DMS79 treated with DMSO at 0.1 percent for 48 hours (cell line): ENCODE measurements around the gene TRAF1.
"Not testable (repeated sequence)": the region's sequence is repeated elsewhere in the genome, so short reads cannot be mapped to it uniquely, and the experiment has no call there.

ENCODE experiments used
- DNase-seq: peaks from one replicate; lab custom pipeline; 2025; lab: John Stamatoyannopoulos, UW

The TRAF1 gene, protein sequence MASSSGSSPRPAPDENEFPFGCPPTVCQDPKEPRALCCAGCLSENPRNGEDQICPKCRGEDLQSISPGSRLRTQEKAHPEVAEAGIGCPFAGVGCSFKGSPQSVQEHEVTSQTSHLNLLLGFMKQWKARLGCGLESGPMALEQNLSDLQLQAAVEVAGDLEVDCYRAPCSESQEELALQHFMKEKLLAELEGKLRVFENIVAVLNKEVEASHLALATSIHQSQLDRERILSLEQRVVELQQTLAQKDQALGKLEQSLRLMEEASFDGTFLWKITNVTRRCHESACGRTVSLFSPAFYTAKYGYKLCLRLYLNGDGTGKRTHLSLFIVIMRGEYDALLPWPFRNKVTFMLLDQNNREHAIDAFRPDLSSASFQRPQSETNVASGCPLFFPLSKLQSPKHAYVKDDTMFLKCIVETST

DNA sequence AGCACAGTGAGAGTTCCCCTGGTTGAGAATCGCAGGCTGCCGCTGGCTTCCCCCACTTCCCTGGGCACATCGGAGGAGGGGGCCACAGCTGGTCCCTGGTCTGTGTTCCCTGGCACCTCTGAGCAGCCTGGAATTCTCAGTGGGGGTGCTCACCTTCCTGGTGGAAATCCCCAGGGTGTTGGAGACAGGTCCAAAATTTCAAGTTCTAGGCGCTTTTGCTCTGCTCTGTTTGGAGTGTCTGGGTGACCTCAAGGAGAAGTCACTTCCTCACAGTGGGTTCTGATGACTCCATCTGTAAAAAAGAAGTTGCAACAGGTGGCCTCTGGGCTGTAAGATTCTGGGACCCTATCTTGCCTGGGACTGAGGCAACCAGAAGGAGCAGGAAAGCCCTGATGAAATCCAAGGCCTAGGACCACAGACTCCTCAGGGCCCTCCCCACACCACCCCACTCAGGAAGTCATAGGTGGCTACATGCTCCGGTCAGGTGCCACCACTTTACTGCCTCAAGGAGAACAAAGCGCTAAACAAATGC lies at the start of gene TRAF1:
TRAF1 (minus strand) TSS at position 400 of the 532 bp plus-strand sequence. CDS start 721 bp downstream, outside the sequence.
- no peak for DNase-seq

DNA sequence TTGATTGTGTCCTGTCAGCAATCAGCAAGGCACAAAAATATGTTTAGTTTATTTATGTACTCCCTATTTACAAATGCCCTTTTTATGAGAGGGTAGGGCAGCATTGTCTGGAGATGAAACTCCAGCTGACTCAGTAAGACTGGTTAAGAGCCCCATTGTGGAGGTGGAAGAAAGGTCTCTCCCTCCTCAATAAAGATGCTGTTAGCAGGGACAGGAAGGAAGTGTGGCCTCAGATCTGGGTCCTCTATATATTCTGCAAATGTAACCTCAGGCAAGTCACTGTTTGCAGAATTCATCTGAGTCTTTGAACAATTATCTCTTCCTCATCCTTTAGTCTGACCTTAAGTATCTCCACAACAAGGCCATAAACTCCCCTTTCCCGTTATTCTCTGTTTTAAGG lies 48.3 kb upstream of the TRAF1 start:
- DNase-seq, result no peak

DNA sequence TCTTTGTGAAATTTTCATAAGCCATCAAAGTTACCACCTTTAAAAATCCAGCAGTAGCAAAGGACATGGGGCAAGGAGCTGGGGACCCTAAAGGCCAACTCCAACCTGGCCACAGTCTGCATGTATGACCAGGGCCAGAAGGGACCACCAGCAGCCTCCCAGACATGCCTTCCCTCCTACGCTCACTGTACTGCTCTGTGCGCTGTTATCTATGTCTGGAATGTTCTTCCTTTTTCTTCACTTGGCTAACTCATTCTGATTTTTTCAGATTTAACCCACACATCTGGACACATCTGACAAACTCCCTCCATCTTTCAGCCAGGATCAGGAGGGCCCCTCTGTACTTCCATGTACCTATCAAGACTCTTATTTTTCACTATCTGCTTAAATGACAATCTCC lies 47.6 kb upstream of the TRAF1 start:
- no peak for DNase-seq

DNA sequence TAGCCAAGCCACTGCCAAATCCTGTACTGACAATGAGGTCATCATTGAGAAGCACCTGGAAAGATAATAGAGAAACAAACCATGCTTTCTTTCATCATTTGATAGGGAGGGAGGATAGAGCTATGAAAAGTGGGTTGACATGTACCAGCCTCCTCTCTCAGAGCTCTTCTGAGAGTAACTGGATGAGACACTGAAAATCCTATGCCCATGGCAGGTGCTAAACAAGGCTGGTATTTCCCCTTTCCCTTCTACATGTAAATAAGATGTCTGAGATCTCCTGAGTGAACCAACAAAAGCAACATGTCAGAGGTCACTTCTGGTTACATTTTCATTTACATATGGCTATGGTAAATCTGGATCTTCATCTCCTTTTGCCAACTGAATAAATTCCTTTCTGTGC lies 45.3 kb upstream of the TRAF1 start:
- DNase-seq, result no peak

DNA sequence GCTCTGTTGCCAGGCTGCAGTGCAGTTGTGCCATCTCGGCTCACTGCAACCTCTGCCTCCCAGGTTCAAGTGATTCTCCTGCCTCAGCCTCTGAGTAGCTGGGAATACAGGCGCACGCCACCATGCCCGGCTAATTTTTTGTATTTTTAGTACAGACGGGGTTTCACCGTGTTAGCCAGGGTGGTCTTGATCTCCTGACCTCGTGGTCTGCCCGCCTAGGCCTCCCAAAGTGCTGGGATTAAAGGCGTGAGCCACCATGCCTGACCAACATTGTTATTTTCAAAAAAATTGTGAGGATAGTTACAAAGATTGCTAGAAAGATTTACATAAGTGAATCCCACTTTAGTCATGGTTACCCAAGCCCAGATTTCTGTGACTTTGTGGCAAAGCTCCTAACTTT lies 44.9 kb upstream of the TRAF1 start:
- DNase-seq, result not testable (repeated sequence)

DNA sequence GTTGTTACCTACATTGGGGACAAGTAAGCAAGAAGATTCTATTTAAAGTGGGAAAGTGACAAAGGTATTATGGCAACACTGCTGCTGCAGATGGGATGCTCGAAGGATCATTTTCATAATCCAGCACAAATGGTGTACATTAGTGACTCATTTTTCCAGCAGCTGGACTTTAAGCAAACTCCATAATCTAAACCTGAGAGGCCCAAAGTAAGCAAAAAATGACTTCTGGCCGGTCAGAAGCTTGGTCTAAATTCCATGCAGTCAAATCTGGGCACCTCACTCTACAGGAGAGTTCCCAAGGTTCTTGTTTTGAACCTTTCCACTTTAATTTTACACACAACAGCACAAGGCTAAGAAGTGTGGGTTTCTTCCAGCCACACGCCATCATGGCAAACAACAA lies 43.6 kb upstream of the TRAF1 start:
- no peak for DNase-seq

DNA sequence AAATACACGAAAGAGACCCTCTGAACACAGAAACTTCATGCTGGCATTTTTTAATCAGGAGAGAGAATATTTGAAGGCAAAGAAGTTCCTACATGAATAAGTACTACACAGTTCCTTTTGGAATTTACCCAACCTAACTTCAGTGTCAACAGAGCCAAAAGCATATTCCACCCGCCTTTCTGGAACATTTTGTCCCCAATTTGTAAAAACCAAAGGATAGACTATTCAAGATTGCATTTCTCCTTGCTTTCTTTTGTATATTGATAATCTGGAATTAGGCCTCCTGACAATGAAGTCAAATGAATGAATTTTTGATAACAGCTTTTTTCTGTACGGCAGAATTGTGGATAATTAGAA lies 39.4 kb upstream of the TRAF1 start:
- DNase-seq, result peak; percentile 51

DNA sequence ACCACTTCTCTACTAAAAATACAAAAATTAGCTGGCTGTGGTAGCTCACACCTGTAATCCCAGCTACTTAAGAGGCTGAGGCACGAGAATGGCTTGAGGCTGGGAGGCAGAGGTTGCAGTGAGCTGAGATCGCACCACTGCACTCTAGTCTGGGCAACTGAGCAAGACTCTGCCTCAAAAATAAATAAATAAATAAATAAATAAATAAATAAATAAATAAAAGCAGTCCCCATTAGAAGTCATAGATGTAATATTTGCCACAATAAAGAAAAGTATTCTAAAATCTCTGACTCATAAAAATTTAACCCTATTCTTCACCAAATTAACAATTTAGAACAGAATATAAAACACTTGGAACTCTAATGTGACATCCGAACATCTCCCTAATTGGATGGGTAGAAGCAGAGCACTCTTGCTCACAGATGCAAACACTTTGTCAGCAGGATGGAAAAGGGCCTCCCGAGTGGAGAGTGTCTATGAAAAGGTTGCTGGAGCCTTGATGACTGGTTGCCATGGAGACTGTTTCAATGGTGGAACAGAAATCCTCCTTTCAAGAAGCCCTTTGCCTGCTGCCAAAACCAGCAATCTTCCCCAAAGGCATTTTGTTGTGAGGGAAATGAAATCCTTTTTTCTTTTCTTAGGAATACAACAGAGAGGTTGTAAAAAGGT lies 38.9 kb upstream of the TRAF1 start:
- DNase-seq, result peak; percentile 97

DNA sequence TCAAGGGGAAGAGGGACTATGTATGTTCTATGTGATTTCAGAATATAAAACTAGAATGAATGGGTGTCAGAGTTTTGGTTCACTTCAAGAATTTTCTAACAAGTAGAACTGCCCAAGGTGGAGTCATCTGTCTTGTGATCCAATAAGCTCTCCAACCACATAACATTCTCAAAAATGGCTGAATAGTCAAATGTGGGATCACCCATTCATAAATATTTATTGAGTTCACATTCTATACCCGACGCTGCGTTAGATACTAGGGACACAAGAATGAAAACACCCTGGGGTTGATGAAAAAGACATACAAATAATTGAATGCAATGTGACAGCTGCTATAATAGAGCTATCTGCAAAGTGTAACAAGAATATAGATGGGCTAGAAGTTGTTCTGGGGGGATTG lies 35.3 kb upstream of the TRAF1 start:
- DNase-seq, result no peak

DNA sequence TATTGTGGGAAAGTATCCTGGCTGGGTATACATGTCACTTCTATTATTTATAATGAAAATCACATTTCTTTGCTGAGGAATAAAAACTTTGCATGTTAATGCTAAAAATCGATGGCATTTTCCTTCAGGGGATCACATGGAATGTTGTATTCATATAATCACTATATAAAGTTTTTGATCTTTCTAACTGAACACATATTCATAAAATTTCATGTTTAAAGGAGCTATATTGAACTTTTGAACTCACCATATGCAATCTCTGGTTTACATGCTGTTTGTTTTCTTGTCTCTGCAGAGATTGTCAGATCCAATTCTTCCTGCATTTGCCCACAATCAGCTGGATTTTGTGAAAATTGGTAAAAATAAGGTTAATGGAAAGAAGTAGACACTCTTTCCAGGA lies 33.4 kb upstream of the TRAF1 start:
- DNase-seq, result no peak

DNA sequence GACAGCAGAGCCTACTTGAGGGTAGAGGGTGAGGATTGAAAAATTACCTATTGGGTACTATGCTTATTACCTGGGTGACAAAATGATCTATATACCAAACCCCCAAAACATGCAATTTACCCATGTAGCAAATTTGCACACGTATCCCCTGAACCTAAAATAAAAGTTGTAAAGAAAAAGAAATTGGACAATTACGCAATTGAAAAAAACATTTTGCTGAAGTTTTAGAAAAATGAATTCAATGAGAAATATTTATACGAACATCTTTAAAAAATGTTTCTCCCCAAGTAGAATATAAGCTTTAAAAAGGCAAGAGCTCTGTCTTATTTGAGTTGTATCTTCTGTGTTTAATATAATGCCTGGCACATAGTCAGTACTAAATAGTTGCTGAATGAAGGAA lies 30.3 kb upstream of the TRAF1 start:
- DNase-seq, result no peak

DNA sequence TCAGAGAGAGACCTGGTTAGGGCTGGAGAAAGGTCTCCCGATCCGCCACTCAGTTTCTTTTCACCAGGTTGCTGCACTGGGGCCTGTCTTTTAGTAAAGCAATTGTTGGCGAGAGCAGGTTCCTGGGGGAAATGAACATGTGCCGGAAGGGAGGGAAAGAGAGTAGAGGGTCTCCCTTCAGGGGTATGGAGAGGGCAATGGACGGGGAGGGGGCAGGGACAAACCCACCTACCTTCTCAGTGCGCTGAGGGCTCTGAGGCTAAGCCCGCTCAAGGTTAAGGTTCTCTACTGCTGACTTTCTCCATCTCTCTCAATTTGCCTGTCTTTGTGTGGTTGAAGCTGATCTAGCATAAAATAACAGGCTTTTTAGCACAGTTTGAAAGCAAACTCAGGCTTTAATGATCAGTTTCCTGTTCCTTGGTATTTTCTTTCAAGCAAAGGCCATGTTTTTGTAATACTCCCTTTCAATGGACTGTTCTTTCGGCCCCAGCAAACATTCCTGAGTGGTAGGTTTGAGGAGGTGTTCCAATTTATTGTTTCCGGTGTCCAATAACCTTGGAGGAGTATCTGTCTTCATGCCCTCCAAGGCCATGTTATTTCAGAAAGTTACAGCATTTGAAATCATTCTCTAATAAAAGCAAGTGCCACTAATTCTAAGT lies 25.5 kb upstream of the TRAF1 start:
- DNase-seq, result no peak

DNA sequence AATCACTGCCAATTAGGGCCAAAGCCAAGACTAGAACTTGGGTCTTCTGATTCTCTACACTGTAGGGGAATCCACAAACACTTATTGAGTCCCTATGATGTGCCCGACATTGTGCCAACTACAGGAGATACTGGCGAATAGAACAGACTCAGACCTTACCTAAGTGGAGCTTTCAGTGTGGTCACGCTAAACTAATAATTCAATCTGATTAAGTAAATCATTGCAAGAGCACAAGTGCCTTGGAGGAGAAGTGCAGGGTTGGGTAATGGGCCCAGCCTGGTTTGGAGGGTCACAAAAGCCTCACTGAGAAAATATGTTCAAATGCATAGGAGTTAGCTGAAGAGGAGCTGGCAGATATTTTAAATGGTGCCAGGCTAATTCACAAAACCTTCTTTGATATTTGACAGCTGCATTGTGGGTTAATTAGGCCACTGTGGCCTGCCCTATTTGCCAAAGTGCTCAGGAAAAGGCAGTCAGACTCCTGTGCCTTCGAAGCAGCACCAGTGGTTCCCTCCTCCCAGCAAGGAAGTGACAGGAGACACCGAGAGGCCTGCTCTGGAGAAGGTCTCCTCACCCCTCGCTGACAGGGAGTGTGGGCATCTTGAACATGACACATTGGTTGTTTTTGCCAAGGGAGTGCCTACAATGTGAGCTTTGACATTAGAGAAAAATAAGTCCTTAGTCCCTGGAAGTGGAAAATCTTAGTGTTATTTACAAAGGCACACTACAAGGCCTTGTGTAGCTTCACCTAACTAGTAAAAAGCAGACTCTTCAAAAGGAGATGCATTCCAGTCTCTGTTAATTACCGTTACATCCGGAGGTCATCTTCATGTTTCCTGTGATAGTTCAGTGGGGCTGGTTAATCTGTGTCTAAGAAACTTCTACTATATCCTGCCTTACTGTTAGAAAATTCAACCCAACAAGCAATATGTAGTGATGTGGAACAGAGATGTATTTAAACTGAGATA lies 24.1 kb upstream of the TRAF1 start:
- DNase-seq, result peak; percentile 61

DNA sequence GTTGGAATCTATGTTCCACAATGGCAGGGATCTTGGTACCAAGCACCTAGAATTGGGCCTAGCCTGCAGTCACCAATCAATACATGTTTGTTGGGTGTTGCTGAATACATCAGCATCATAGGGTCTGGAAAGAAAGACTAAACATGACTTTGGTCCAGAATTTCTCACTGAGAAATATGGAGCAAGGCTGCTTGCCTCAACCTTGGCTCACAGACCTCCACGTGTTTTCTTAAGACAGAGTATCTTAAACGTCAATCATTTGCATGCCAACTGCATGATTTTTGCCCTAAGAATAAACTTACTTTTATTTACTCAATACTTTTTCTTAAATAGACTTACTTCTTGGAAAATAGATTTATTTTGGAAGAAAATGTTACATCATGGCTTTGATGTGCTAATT lies 22.7 kb upstream of the TRAF1 start:
- DNase-seq, result no peak

DNA sequence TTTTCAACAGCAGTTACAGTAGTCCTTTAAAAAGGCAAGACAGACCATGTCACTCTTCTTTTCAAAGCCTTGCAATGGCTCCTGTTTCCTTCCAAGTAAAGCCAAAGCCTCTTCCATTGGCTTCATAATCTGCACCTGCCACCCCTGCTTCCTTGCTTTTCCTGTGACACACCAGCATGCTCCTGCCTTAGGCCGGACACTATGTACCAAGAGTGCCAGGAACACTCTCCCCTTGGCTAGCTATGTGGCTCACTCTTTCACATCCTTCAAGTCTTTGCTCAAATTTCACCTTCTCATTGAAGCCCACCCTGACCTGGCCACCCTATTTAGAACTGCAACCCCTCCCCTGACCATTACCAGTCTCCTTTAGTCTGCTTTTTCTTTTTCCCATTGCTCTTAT lies 22.2 kb upstream of the TRAF1 start:
- DNase-seq, result no peak

DNA sequence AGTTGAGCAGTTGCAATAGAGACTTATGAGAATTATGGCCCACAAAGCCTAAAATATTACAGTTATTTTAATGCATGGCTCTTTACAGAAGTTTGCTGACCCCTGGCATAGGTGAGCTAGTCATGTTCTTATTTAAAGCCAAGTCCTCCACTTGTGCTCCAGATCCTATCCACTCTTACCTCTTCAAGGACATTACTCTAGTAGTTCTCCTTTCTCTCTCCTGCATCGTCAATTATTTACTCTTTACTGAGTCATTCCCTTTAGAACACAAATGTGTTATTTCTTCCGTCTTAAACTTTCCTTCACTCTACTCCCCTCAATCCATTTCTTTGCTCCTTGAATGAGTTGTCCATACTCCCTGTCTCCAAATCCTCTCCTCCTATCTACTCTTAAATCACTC lies 20.6 kb upstream of the TRAF1 start:
- no peak for DNase-seq

DNA sequence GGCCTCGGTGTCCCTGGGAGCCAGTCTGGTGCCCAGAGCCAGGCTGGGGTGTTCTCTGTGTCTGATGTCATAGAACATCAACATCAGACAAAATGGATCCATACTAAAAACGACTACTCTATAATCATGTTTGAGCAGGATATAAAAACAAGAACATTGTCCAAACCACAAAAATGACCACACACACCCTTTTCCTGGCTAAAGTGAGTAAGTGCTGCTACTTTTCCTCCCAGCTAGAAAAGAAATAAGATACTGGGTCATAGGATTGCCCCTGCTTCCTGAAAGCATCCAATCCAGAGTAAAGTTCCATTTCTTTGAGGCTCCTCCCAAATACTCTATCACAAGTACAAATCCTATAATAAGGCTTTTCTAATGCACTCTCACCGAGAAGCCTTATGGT lies 19.7 kb upstream of the TRAF1 start:
- DNase-seq, result no peak

DNA sequence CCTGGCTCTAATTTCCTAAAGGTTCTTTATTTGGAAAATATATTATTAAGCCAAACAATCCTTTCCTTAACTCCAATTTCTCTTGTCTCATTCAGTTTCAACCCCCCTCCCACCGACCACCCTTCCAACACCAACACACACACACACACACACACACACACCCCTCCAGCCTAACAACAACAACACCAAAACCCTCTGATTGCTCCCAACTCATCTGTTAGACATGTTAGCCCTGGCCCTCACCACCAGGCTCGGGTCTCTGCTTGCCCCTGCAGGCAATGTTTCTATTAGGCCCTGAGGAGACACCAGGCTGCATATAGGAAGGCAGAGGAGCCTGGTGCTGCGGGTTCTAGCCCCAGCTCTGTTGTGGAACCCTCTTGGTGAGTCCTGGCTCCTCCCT lies 18.4 kb upstream of the TRAF1 start:
- no peak for DNase-seq

DNA sequence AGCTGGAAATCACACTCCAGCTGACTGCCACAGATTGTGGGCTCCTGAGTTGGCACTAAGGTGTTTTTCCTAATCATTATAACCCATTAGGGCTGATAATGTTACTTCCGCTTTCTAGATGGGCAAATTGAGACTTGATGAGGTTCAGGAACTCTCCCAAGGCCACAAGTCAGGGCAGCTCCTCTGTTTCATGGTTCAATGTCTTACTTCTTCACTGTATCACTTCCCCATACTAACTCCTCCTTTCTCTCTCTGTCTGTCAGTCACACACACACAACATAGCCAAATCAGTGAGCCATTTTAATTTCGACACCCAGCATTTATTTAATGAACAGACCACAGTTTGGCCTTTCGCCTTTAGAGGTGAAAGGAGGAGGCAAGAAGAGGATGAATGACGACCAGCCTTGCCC lies 17.8 kb upstream of the TRAF1 start:
- no peak for DNase-seq

DNA sequence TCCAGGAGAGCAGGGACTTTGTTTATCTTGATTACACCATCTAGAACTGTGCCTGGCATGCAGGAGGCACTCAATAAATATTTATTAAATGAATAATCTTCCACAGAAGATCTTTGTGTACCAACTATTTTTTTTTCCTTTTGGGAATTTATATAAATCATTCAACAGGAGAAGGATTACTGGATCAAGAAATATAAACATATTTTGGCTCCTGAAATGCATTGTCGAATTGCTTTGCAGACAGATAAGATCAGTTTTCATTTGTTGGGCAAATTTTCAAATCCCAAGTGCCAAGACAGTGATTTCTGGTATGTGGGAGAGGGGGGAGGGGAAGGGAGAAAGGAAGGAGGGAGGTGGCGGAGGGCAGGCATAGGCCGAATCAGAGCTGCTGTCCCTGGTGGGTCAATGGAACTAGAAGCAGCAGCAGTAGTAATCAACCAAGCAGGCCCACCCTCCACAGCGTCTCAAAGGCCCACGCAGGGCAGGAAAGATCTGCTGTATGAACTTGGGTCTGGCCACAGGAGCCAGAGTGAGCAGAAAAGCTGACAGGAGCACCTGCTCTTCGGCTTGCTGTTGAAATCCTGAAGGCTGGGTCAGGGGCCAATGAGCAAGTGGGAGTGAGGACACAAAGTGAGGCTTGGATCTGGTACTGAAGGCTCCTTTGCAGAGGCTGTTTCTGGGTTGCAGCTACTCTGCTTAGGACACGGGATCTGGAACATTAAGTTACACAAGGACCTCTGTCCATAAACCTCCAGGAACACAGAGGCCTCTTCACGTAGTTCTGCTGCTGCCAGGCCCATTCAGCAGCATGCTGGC lies 15.8 kb upstream of the TRAF1 start:
- no peak for DNase-seq
